Activated T-helper 9 cell treated with anti-CD3 and anti-CD28 coated beads, Interleukin-2, amount 50 U/mL, for 16 hours (primary cell): ENCODE measurements around the gene FRAT2.
A peak's percentile ranks its signal among the peaks of the same experiment; 100 is the strongest.
"Not testable (repeated sequence)": the region's sequence is repeated elsewhere in the genome, so short reads cannot be mapped to it uniquely, and the experiment has no call there.

Experiments
- DNase-seq: peaks from one replicate; pipeline ENCODE4 v3.0.0-alpha.2; 2020; ENCODE audit warnings: low read depth

FRAT2 gene

DNA sequence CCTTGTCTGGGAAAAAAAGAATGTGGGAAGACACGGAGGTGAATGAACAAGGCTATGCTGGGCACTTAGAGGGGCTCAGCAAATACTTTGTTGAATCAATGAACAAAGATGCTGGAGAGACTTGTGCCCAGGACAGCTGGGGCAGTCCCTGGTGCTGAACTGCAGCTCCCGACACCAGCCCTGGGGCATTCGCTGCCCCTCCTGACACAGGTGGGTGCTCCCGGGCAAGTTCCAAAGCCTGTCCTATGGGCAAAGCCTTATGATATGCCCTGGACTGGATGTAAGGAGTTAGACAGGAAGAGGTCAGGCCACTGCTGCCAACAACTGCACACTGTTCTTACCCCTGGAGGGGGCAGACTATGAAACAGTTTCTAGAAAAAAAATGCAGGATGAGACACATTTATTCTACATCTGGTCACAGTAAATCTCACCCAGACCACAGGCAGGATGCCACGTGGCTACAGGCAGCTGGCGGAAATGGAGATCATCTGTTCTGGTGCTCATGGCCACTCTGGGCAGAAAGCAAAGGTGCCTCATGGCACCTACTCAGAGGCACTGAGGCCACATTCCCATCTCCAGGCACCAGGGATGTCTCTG, 21.9 kb upstream of the FRAT2 start:
- DNase-seq: no peak

- DNase-seq: no peak
These were observed 21.0 kb upstream of the FRAT2 start for GRCh38 chr10:97355571-97355975.

GRCh38 chr10:97353945-97354344, 19.4 kb upstream of the FRAT2 start:
- DNase-seq: no peak

- DNase-seq: no peak
These were observed 15.4 kb upstream of the FRAT2 start for GRCh38 chr10:97349752-97350513.

GRCh38 chr10:97347317-97347716, 12.8 kb upstream of the FRAT2 start:
- no peak for DNase-seq

- not testable (repeated sequence) for DNase-seq
These were observed 9.1 kb upstream of the FRAT2 start for GRCh38 chr10:97343664-97344063.

DNA sequence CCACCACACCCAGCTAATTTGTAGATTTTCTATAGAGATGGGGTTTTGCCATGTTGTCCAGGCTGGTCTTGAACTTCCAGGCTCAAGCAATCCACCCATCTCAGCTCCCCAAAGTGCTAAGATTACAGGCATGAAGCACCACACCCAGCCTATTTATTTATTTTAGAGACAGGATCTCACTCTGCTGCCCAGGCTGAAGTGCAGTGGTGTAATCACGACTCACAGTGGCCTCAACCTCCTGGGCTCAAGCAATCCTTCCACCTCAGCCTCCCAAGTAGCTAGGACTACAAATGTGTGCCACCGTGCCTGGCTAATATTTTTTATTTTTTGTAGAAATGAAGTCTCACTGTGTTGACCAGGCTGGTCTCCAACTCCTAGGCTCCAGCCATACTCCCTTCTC, 6.9 kb upstream of the FRAT2 start:
- DNase-seq: no peak

GRCh38 chr10:97338041-97338440, 3.5 kb upstream of the FRAT2 start:
- DNase-seq: no peak

DNA sequence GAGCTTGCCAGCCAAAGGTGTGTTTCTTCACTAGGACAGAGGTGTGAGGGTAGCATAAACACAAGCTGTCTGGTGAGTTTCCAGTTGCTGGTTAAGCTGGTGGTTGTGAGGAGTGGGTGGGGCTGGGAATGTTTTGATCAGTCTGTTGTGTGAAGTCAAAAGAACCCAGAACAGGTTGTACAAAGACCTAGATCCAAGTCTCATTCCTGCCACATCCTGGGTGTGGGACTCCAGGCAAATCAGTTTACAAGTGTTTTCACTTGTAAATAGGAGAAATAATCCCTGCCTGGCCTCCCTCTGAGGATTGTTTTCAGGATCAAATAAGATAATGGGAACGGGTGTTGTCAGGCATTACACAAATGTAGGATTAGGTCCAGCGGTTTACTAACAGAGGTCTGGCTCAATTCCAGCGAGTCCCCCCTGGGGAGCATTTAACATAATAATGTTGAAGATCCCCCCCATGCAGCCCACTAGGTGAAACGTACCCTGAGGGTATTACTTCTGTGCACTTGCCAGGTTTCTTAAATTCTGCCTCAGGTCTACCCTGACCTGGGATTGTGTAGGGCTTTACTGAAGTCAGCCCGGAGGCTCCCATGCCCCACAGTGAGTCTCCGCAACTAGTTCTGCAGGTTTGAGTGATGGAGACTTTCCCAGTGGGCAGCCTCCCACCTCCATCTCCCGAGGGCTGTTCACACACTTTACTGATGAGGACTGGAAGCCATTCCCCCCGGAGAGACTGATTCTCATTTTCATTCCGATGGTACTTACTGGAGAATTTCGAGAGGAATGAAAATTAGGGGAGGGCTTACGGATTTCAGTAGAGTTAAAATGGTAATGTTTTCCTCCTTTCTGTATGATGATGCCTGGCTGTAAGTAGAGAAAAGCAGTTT, 2.7 kb upstream of the FRAT2 start:
- DNase-seq: no peak

GRCh38 chr10:97336446-97336845, 1.9 kb upstream of the FRAT2 start:
- DNase-seq: no peak

- DNase-seq: no peak
These were observed 1.5 kb upstream of the FRAT2 start for GRCh38 chr10:97336006-97336405.

DNA sequence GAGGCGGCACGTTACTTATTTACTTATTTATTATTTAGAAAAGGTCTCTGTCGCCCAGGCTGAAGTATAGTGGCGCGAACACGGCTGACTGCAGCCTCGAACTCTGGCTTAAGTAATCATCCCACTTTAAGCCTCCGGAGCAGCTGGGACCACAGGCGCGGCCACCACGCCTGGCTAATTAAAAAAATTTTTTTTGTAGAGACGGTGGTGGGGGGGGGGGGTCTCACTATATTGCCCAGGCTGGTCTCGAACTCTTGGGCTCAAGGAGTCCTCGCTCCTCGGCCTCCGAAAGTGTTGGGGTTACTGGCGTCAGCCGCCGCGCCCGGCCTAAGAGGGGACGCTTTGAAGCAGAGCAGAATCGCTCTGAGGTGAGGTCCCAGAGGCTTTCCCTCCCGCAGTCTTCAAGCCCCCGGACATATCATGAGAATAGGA, 675 bp upstream of the FRAT2 start:
- no peak for DNase-seq

DNA sequence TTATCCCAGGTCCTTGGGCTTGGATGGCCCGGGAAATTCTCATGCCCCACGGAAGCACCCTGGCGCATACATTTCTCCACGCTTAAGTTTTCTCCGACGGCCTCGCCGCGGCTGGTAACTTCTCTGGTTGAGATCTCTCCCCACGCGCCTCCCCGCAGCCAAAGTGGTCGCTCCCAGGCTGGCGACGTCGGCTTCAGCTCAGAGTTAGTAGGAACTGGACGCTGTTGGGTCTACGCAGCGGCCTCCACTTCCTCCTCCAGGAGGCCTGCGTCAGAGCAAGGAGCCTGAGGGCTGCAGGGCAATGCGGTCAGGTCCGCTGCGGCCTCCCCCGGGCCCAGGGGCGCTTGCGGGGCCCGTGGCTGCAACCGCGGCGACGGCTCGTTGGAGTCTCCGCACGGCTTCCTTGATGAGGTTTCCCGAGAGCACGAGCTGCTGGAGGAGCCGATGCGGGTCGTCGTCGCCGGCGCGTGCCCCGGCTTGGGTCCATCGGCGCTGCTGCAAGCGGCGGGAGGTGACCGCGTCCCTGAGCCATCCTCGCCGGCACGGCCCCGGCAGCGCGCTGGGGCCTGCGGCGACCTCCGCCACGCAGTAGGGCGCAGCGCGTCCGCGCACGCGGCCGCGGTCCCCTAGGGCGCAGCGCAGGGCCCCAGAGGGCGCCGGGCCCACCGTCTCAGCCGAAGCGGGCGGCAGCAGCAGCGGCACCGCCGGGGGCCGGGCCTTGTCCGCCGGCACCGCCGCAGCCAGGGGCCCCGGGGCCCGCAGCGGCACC, 744 bp downstream of the FRAT2 start:
- DNase-seq: peak; percentile 5

- no peak for DNase-seq
These were observed 1.3 kb downstream of the FRAT2 start for GRCh38 chr10:97333351-97333600.

GRCh38 chr10:97332591-97333350, 1.8 kb downstream of the FRAT2 start:
- DNase-seq: no peak

DNA sequence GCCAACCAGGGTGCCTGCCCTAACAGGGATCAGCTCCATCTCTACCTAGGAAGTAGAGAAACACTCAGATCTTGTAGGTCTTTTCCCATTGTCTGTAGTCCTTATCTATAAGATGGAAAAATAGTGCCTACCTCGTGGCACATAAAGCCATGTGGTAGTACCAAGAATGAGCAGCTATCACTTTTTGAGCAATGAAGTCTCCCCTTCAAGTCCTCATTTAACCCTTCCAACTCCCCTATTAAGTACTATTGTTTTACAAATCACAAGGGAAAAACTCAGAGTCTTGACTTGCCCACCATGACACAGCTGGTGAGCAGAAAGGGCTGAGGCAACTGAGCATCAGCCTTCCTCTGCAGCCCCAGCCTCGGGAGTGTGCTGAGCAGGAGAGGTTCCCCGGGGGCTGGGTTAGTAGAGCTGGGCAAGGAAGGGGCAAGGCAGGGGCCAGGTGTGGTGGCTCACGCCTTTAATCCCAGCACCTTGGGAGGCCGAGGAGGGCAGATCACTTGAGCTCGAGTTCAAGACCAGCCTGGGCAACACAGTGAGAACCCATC, 3.3 kb downstream of the FRAT2 start:
- no peak for DNase-seq

GRCh38 chr10:97329766-97330165, 4.8 kb downstream of the FRAT2 start:
- no peak for DNase-seq

- no peak for DNase-seq
These were observed 5.7 kb downstream of the FRAT2 start for GRCh38 chr10:97328646-97329453.

- no peak for DNase-seq
These were observed 6.9 kb downstream of the FRAT2 start for GRCh38 chr10:97327348-97328294.
